G401 (cell line): ENCODE data around the gene TGM5. TPM values are rescaled to one million over a fixed set of nuclear protein-coding genes. Genes with fewer than 3 reads are reported as not detected.
"Not testable (repeated sequence)": the region's sequence is repeated elsewhere in the genome, so short reads cannot be mapped to it uniquely, and the experiment has no call there.

Experiments used
- DNase-seq: peaks from one replicate; pipeline ENCODE4 v3.0.0-alpha.2; 2015; ENCODE audit warnings: low spot score
- in situ Hi-C: cut with HindIII; loops from 2 replicates; pipeline ENCODE4 v1.10.0; 2016; ENCODE audit warnings: low sequenced_read_pairs, mixed read lengths
- total RNA-seq: library from RNA; depleted of rRNA; stranded (reverse); fragments of >200 nt; shearing (Covaris generic); gene quantifications from 2 replicates; pipeline ENCODE4 v1.2.3, GENCODE V29; 2014

The TGM5 gene
- total RNA-seq, 1 experiment from 2014 or later = not detected

- DNase-seq = no peak
- in situ Hi-C loops = no loop called here
These were observed 10.0 kb upstream of the TGM5 start for GRCh38 chr15:43276563-43277200.

GRCh38 chr15:43275740-43276562 is 9.2 kb upstream of the TGM5 start:
- in situ Hi-C loops = no loop called here
- DNase-seq = no peak

- in situ Hi-C loops = no loop called here
- DNase-seq = no peak
These were observed 7.4 kb upstream of the TGM5 start for GRCh38 chr15:43274136-43274535.

- in situ Hi-C loops = no loop called here
- no peak for DNase-seq
These were observed 6.5 kb upstream of the TGM5 start for GRCh38 chr15:43273243-43273642.

- in situ Hi-C loops = not testable (repeated sequence)
These were observed 5.2 kb upstream of the TGM5 start for GRCh38 chr15:43271908-43272307.

GRCh38 chr15:43270676-43271306 is 4.1 kb upstream of the TGM5 start:
- in situ Hi-C loops = no loop called here
- no peak for DNase-seq

More at GRCh38 chr15:43271908-43272307, 5.2 kb upstream of the TGM5 start:
- not testable (repeated sequence) for DNase-seq

GRCh38 chr15:43270113-43270665 is 3.5 kb upstream of the TGM5 start:
- in situ Hi-C loops = no loop called here
- no peak for DNase-seq

- in situ Hi-C loops = no loop called here
- DNase-seq = no peak
These were observed 1.7 kb upstream of the TGM5 start for GRCh38 chr15:43268111-43269105.

GRCh38 chr15:43267439-43267838 is 711 bp upstream of the TGM5 start:
- DNase-seq = no peak
- in situ Hi-C loops = no loop called here

GRCh38 chr15:43266386-43266785 is 342 bp downstream of the TGM5 start:
- in situ Hi-C loops = no loop called here

GRCh38 chr15:43260011-43260615 is 6.6 kb downstream of the TGM5 start:
- no peak for DNase-seq
- in situ Hi-C loops = no loop called here

More at GRCh38 chr15:43266386-43266785, 342 bp downstream of the TGM5 start:
- no peak for DNase-seq

GRCh38 chr15:43258781-43259180 is 7.9 kb downstream of the TGM5 start:
- no peak for DNase-seq
- in situ Hi-C loops = no loop called here

GRCh38 chr15:43256341-43256740 is 10.4 kb downstream of the TGM5 start:
- in situ Hi-C loops = no loop called here
- no peak for DNase-seq

- DNase-seq = peak; percentile 30
- in situ Hi-C loops = no loop called here
These were observed 11.4 kb downstream of the TGM5 start for GRCh38 chr15:43255376-43255775.

- peak; percentile 29 for DNase-seq
- in situ Hi-C loops = no loop called here
These were observed 13.0 kb downstream of the TGM5 start for GRCh38 chr15:43253431-43254403.

GRCh38 chr15:43251871-43252250 is 14.9 kb downstream of the TGM5 start:
- in situ Hi-C loops = no loop called here
- DNase-seq = no peak

- no peak for DNase-seq
- in situ Hi-C loops = no loop called here
These were observed 15.4 kb downstream of the TGM5 start for GRCh38 chr15:43251185-43251870.
